Ishikawa (cell line): ENCODE results near the gene CDC42EP1.

ENCODE experiments used
- CEBPB ChIP-seq: IDR thresholded peaks from 2 replicates; pipeline ENCODE4 v1.6.1; 2012
- CREB1 ChIP-seq: IDR thresholded peaks from 2 replicates; pipeline ENCODE4 v1.6.1; 2012; ENCODE audit warnings: low read depth
- EGR1 ChIP-seq: IDR thresholded peaks from 2 replicates; pipeline ENCODE4 v1.6.1; 2012
- EP300 ChIP-seq: IDR thresholded peaks from 2 replicates; pipeline ENCODE4 v1.6.1; 2012; ENCODE audit warnings: borderline replicate concordance
- FOXM1 ChIP-seq: IDR thresholded peaks from 2 replicates; pipeline ENCODE4 v1.6.1; 2012; ENCODE audit warnings: low read depth, borderline replicate concordance
- NFIC ChIP-seq: IDR thresholded peaks from 2 replicates; pipeline ENCODE4 v1.6.1; 2012
- RAD21 ChIP-seq: IDR thresholded peaks from 2 replicates; pipeline ENCODE4 v1.6.1; 2012; ENCODE audit warnings: low read depth
- TAF1 ChIP-seq: IDR thresholded peaks from 2 replicates; pipeline ENCODE4 v1.6.1; 2012; ENCODE audit warnings: low read depth, mild to moderate bottlenecking
- TCF12 ChIP-seq: IDR thresholded peaks from 2 replicates; pipeline ENCODE4 v1.6.1; 2012; ENCODE audit warnings: low read depth
- TEAD4 ChIP-seq: IDR thresholded peaks from 2 replicates; pipeline ENCODE4 v1.6.1; 2012
- USF1 ChIP-seq: IDR thresholded peaks from 2 replicates; pipeline ENCODE4 v1.6.1; 2012
- YY1 ChIP-seq: IDR thresholded peaks from 2 replicates; pipeline ENCODE4 v1.6.1; 2012; ENCODE audit warnings: low read depth
- ZBTB7A ChIP-seq: IDR thresholded peaks from 2 replicates; pipeline ENCODE4 v1.6.1; 2012; ENCODE audit warnings: low read depth
- TF ChIP-seq, protein P1 (sequence below): IDR thresholded peaks from 2 replicates; pipeline ENCODE4 v1.6.1; 2012
- TF ChIP-seq, protein P2 (sequence below): IDR thresholded peaks from 2 replicates; pipeline ENCODE4 v1.6.1; 2012; ENCODE audit warnings: low read depth, mild to moderate bottlenecking

CDC42EP1 gene

DNA sequence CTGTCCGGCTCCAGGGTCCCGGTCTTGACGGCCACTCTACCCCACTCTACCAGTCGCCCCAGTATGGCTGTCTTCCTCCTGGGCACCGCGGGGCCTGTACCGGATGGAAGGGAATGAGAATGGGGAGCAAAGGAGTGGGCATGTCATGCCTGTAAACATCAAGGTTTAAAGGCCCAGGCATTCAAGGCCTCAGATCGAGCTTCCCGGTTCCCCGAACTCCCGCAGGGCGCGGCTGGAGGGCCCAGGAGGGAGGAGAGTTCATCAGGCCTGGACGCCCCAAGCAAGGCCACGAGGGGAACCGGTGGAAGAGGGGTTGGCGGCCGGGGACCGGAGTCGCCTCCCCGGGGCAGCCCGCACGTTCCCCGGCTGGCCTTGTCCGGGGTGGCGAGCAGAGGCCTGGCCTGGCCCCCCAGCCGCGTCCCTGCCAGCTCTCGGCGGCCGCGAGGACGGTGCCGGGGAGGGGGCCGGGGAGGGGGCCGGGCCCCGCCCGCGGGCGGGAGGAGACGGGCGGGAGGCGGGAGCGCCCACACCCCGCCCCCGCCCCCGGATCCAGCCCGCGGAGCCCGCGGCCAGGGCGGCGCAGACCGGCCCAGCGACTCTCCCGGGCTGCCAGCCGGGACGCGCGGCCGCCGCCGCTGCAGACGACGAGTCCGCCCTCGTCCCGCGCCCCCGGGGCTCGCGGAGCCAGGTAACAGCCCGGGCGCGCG, at the start of gene CDC42EP1:
CDC42EP1 (plus strand) TSS at position 580 of the 707 bp plus-strand sequence. CDS start 5,870 bp downstream, outside the sequence.
- TF ChIP-seq EP300 (no peak), TAF1 (peak; percentile 44; the same call in 1 of the 2 replicates)
- TF ChIP-seq, protein P1, sequence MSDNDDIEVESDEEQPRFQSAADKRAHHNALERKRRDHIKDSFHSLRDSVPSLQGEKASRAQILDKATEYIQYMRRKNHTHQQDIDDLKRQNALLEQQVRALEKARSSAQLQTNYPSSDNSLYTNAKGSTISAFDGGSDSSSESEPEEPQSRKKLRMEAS: peak; percentile 60; the same call in 1 of the 2 replicates

DNA sequence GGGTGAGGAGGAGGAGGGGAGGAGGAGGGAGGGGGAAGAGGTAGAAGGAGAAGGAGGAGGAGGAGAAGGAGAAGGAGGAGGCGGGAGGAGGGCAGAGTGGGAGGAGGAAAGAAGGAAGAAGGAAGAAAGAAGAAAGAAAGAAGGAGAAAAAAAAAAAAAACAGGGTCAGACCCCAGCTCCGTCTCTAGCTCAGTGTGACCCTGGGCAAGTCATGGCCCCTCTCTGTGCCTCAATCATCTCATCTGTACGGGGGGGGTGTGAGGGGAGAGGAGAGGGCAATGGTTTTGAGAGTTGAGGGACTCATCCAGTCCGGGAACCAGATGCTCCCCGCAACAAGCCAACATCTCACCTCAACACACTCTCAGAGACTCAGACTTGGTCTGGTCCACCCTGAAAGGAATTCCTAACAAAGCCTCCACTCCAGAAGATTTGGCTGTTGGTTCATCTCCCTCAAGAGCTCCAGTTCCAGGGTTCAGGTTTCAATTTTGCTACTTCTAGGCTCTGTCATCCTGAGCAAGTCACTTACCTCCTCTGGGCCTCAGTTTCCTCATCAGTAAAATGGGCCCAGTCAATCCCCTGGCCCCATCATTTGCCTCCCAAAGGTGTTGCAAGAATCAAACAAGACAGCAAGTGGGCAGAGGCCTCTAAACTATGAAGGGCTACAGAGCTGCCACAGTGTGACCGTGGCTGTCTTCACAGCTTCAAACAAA, 48.7 kb upstream of the CDC42EP1 start:
- TF ChIP-seq EP300 (no peak), RAD21 (no peak), CEBPB (no peak), EGR1 (no peak), TCF12 (no peak), TEAD4 (no peak), FOXM1 (no peak), TAF1 (no peak)

GRCh38 chr22:37514526-37515051, 45.7 kb upstream of the CDC42EP1 start:
- TF ChIP-seq TAF1 (no peak), CREB1 (no peak), YY1 (peak; percentile 41; the same call in 1 of the 2 replicates), TCF12 (peak; percentile 57; the same call in 1 of the 2 replicates), RAD21 (no peak), FOXM1 (no peak), EP300 (peak; percentile 78), ZBTB7A (no peak), USF1 (peak; percentile 31; the same call in 1 of the 2 replicates), NFIC (peak; percentile 83), CEBPB (no peak), TEAD4 (peak; percentile 48), EGR1 (peak; percentile 73)
- TF ChIP-seq, protein P2, sequence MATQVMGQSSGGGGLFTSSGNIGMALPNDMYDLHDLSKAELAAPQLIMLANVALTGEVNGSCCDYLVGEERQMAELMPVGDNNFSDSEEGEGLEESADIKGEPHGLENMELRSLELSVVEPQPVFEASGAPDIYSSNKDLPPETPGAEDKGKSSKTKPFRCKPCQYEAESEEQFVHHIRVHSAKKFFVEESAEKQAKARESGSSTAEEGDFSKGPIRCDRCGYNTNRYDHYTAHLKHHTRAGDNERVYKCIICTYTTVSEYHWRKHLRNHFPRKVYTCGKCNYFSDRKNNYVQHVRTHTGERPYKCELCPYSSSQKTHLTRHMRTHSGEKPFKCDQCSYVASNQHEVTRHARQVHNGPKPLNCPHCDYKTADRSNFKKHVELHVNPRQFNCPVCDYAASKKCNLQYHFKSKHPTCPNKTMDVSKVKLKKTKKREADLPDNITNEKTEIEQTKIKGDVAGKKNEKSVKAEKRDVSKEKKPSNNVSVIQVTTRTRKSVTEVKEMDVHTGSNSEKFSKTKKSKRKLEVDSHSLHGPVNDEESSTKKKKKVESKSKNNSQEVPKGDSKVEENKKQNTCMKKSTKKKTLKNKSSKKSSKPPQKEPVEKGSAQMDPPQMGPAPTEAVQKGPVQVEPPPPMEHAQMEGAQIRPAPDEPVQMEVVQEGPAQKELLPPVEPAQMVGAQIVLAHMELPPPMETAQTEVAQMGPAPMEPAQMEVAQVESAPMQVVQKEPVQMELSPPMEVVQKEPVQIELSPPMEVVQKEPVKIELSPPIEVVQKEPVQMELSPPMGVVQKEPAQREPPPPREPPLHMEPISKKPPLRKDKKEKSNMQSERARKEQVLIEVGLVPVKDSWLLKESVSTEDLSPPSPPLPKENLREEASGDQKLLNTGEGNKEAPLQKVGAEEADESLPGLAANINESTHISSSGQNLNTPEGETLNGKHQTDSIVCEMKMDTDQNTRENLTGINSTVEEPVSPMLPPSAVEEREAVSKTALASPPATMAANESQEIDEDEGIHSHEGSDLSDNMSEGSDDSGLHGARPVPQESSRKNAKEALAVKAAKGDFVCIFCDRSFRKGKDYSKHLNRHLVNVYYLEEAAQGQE: no peak
- TF ChIP-seq, protein P1: peak; percentile 89

DNA sequence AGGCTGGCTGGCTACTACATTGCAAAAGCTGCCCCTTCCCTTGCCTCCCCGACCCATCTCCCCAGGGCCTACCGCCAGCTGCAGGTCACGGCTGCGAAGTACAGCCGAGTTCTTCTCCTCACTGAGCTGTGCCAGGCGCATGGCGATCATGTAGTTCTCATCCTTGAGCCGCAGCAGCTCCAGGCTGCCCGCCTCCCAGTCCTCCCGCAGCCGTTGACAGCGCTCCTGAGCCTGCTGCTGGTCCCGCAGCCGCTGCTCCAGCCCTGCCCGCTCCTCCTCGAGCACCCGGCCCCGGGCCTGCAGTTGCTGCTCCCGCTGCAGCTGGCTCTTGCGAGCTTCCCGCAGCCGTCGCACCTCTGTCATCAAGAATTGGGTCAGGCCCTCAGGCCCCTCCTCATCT, 44.4 kb upstream of the CDC42EP1 start:
- TF ChIP-seq USF1 (no peak), NFIC (no peak), RAD21 (no peak), ZBTB7A (no peak), TAF1 (no peak), CREB1 (no peak), FOXM1 (no peak), YY1 (no peak), EP300 (no peak), TCF12 (no peak), EGR1 (no peak), TEAD4 (no peak), CEBPB (no peak)
- TF ChIP-seq, protein P1: no peak
- TF ChIP-seq, protein P2: no peak

- TF ChIP-seq YY1: no peak
- no peak for TF ChIP-seq CEBPB
- TF ChIP-seq, protein P1: no peak
- no peak for TF ChIP-seq TCF12
- no peak for TF ChIP-seq FOXM1
- TF ChIP-seq ZBTB7A: no peak
- no peak for TF ChIP-seq USF1
- TF ChIP-seq, protein P2: no peak
These were observed 43.8 kb upstream of the CDC42EP1 start for GRCh38 chr22:37516456-37516855.
